Measurements from ENCODE around the gene JAZF1. TPM values are rescaled to one million over a fixed set of nuclear protein-coding genes. Genes with fewer than 3 reads are reported as not detected.

JAZF1 gene
- total and polyA plus RNA-seq, 2 experiments from 2014 or later, result 9.8 to 12.3 TPM

DNA sequence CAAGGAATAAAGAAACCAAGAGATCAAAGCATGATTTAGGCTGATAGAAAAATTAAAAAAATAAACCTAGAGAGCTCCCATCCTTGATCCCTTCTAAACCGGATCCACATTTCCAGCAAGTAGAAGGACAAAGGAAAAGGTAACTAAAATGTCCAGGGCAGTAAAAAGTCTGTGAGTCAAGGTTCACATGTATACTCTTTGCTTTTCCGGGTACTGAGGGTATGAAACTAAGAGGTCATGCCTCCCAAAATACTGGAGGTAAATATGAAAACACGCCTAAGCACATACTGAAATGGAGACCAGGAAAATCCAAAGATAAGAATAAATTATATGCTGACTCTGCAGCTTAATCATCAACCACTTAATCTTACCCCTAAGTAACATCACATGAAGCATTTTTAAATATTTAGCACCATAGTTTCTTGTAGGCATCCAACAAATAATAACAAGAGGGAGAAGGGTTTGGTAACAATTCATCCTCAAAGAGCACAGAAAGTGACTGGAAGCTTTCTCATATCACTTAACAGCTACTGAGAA is 35.4 kb downstream of the JAZF1 start:
- Histone ChIP-seq H3K36me3 (no peaks in the 10 kb centered on the region), H3K4me3 (no peak overlapping the region), H3K27ac (no peak overlapping the region), H3K27me3 (no peaks in the 10 kb centered on the region), H3K9me3 (ENCODE audit: low read depth) (no peaks in the 10 kb centered on the region), H3K4me1 (ENCODE audit: low read depth) (peaks cover 12% of the 10 kb centered on the region)
- DNase-seq (ENCODE audit: low read depth in 1 of 2, low spot score in 1 of 2), result no peak
- TF ChIP-seq, protein P1, sequence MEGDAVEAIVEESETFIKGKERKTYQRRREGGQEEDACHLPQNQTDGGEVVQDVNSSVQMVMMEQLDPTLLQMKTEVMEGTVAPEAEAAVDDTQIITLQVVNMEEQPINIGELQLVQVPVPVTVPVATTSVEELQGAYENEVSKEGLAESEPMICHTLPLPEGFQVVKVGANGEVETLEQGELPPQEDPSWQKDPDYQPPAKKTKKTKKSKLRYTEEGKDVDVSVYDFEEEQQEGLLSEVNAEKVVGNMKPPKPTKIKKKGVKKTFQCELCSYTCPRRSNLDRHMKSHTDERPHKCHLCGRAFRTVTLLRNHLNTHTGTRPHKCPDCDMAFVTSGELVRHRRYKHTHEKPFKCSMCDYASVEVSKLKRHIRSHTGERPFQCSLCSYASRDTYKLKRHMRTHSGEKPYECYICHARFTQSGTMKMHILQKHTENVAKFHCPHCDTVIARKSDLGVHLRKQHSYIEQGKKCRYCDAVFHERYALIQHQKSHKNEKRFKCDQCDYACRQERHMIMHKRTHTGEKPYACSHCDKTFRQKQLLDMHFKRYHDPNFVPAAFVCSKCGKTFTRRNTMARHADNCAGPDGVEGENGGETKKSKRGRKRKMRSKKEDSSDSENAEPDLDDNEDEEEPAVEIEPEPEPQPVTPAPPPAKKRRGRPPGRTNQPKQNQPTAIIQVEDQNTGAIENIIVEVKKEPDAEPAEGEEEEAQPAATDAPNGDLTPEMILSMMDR (IDR thresholded peaks at IDR 0.05; ENCODE audit: low read depth, low read length), result no peak

DNA sequence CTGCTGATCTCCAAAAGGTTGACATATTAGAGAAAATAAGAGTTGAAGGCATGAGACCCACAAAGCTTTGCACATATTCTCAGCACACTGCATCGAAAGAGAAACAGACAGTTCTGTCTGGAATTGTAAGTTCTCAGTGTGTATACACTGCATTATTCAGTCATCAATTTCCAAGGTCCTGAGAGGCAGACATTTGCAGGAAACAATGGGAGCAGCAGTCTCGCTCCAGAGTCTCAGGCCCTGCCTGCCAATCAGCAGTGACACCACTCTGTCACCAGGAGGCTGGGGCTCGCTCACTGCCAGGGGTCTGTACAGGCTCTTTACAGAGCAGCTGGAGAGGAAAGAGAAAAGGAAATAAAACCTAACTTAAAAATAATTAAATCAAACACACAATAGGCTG is 36.3 kb downstream of the JAZF1 start:
- peak in 1 of 2 donors; percentile 7 for DNase-seq (ENCODE audit: low read depth in 1 of 2, low spot score in 1 of 2)
- Histone ChIP-seq H3K4me3 (no peak overlapping the region), H3K36me3 (no peaks in the 10 kb centered on the region), H3K27ac (no peak overlapping the region), H3K9me3 (ENCODE audit: low read depth) (no peaks in the 10 kb centered on the region), H3K27me3 (no peaks in the 10 kb centered on the region), H3K4me1 (ENCODE audit: low read depth) (peaks cover 10% of the 10 kb centered on the region)
- TF ChIP-seq, protein P1 (IDR thresholded peaks at IDR 0.05; ENCODE audit: low read depth, low read length), result no peak

DNA sequence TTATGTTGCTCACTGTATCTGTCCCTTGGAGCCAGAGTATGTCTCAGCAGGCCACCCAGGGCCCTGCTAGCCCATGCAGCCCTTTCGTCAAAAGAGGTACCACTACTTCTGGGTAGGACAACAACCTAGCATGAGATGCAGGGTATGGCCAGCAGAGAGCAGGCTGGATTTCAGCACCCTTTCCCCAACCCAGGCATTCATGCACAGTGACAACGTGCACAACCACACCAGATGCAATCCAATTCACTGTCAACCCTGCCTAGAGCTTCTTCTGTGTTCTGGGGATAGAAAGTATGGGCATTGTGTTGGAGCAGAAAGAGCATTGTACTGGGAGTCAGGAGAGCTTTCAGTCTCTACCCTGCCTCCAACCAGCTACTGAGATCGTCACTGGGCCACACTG is 37.9 kb downstream of the JAZF1 start:
- H3K27ac ChIP-seq, result no peak overlapping the region
- no peak for DNase-seq (ENCODE audit: low read depth in 1 of 2, low spot score in 1 of 2)
- no peaks in the 10 kb centered on the region for H3K36me3 ChIP-seq
- no peaks in the 10 kb centered on the region for H3K9me3 ChIP-seq (ENCODE audit: low read depth)
- H3K4me1 ChIP-seq (ENCODE audit: low read depth), result peaks cover 10% of the 10 kb centered on the region
- H3K27me3 ChIP-seq, result no peaks in the 10 kb centered on the region
- no peak overlapping the region for H3K4me3 ChIP-seq
- TF ChIP-seq, protein P1 (IDR thresholded peaks at IDR 0.05; ENCODE audit: low read depth, low read length), result no peak

DNA sequence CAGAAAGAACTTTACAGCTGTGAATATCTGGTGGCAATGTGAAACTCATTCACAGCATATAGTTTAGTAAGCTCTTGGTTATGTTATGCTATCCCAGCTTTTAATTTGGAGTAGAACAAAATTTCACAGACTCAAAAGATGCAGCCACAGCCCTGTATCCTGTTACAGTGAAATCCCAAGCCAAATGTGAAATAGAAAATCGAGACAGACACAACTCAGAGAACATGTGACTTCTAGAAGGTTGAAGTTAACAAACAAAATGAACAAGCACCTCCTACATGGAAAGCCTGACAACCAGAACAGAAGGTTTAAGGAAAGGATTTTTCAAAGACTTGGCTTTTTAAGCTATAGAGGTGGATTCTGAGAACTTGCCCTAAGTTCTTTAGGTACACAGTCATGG is 39.6 kb downstream of the JAZF1 start:
- DNase-seq (ENCODE audit: low read depth in 1 of 2, low spot score in 1 of 2), result no peak
- Histone ChIP-seq H3K4me1 (ENCODE audit: low read depth) (peaks cover 10% of the 10 kb centered on the region), H3K9me3 (ENCODE audit: low read depth) (no peaks in the 10 kb centered on the region), H3K4me3 (no peak overlapping the region), H3K36me3 (no peaks in the 10 kb centered on the region), H3K27ac (no peak overlapping the region), H3K27me3 (no peaks in the 10 kb centered on the region)
- TF ChIP-seq, protein P1 (IDR thresholded peaks at IDR 0.05; ENCODE audit: low read depth, low read length), result no peak

DNA sequence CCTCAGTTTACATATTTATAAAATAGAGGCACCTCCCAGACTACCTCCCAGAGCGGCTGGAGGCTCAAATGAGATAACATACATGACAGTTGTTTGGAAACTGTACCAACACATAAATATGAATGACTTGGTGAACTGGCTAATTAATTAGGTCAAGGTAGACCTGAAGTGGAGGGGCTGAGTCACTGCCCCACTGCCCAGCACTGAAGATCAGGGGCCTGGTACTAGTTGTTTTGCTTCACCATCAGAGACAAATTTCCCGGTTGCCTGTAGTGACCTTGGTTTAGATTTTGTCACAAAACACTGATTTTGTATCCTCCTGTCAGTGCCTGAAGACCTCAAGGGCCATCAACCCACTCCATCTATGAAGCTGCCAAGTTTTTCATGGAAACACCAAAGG is 41.8 kb downstream of the JAZF1 start:
- no peaks in the 10 kb centered on the region for H3K9me3 ChIP-seq (ENCODE audit: low read depth)
- H3K27me3 ChIP-seq, result no peaks in the 10 kb centered on the region
- no peak for DNase-seq (ENCODE audit: low read depth in 1 of 2, low spot score in 1 of 2)
- no peak overlapping the region for H3K27ac ChIP-seq
- no peak overlapping the region for H3K4me3 ChIP-seq
- H3K4me1 ChIP-seq (ENCODE audit: low read depth), result no peaks in the 10 kb centered on the region
- TF ChIP-seq, protein P1 (IDR thresholded peaks at IDR 0.05; ENCODE audit: low read depth, low read length), result no peak
- H3K36me3 ChIP-seq, result no peaks in the 10 kb centered on the region

DNA sequence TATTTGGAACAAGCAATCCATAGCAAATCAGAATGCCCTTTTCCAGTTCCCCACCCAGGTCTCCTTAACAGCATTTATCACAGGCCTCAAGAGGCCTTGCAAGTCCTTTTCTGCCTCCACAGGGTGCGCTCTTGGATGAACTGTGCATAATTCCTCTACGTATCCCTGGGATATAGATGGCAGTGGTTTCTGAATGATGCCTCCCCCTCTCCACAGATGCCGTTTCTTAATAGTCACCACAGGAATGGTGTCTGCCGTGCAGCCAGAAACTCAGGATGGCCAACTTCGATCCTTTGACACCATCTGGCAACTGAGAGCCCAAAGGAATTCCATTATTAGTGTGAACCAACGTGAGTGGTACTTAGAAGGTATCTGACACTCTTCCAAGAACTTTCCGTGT is 43.1 kb downstream of the JAZF1 start:
- H3K27ac ChIP-seq, result no peak overlapping the region
- no peak overlapping the region for H3K4me3 ChIP-seq
- no peaks in the 10 kb centered on the region for H3K4me1 ChIP-seq (ENCODE audit: low read depth)
- H3K36me3 ChIP-seq, result no peaks in the 10 kb centered on the region
- no peak for DNase-seq (ENCODE audit: low read depth in 1 of 2, low spot score in 1 of 2)
- TF ChIP-seq, protein P1 (IDR thresholded peaks at IDR 0.05; ENCODE audit: low read depth, low read length), result no peak
- no peaks in the 10 kb centered on the region for H3K27me3 ChIP-seq
- H3K9me3 ChIP-seq (ENCODE audit: low read depth), result no peaks in the 10 kb centered on the region

All from cardiac muscle cell (in vitro differentiated cells and primary cell).